Endometrium (tissue), 2 donors: ENCODE results near the gene PACS1.

Experiments used
- FAIRE-seq: peaks from 2 replicates; lab custom pipeline; 2012; peaks lifted over from hg19 to GRCh38; lab: Jason Lieb, UNC
- donor health status: control.
- donor health status: control.

The PACS1 gene

DNA sequence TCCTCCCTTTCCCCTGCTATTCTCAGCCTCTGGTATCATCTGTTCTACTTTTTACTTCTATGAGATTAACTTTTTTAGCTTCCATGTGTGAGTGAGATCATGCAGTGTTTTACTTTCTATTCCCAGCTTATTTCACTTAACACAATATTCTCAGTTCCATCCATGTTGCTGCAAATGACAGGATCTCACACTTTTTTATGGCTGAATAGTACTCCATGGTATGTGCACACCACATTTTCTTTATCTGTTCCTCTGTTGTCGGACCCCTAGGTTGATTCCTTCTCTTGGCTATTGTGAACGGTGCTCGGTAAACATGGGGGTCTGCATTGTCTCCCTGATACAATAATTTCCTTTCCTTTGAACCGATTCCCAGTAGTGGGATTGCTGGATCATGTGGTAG, 117.4 kb downstream of the PACS1 start:
- FAIRE-seq = no peak

DNA sequence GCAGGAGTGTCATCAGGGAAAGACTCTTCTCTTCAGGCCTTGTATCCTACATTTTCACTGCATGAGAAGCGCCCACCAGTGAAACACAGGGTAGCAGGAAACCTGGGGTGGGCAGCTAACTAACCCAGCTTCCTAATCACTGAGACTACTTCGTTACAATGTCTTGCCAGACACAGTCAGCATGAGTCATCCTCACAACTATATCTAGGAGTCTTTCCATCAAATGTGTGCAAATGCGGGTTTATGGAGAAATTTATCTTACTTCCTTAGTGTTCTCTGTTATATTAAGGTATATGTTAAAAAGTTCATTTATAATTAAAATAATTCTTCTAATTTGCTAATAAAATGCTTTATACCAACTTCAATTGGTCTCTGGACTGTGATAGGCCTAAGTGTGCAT, 118.5 kb downstream of the PACS1 start:
- no peak for FAIRE-seq

DNA sequence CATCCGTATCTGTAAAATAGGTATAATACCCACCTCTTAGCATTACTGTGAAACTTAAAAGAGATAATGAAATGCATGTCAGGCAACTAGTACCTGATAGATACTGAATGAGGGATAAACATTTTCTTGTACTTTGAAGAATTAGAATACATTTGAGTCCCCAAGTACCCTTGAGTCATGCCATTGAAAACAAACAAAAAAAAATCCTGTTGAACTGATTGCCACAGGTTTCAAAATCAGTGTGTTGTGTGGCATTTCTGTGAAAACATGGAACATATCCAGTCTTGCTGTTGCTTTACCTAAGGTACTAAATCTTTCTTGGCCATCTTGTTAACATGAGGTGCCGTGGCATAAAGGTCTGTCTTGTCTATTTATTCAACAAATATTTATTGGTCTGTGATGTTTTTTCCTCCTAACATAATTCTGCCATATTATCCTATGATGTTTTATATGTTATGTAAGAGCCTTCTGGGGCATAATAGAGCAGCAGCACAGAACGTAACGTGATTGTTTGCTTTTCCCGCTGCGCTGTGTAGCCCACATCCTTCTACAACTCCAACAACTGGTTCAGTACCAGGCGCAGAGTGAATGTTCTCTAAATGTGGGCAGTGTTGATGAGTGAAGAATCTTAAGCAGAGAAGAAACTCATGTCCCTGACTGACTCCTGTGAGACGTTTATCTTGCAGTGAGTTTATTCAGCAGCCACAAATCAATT, 119.1 kb downstream of the PACS1 start:
- no peak for FAIRE-seq

DNA sequence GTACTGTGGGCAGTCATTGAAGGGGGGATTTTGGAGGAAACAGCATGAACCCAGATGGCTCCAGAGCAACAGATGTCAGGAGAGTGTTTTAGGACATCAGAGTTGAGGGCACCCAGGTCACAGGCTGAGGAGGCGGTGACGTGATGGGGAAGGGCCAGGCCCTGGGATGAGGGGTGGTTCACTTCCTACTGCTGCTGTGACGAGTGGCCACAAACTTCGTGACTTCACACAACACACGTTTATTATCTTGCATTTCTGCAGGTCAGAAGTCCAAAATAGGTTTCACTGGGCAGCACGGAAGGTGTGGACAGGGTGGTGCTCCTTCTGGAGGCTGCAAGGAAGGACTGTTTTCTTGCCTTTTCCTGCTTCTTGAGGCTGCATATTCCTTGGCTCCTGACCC, 120.7 kb downstream of the PACS1 start:
- FAIRE-seq = no peak

DNA sequence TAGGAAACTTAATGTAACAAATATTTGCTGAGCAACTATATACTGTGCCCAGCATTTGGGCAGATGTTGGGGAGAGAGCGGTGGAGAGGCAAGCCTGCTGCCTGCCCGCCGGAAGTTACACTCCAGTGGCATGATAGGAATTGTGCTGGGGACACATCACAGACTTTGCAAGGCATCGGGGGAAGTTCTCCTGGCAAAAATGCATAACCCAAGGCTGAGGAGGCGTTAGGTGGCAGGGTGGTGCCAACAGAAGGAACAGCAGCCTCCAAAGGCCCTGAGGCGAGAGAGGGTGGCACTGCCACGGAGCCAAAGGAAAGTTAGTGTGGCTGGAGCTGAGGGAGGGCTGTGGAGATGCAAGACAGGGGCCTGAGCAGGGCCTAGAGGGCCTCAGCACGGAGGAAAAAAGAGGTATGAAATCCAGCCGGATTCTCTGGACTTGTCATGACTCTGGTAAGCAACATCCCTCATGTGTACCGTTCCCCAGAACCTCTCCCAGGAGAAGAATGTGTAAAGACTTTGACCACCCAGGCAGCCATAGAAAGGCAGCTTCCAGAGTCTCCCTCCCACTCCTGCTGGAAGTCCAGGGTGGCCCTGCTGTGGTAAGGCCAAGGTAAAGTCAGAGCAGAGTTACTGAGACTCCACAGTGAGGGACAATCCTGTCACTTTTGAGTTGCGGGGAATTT, 122.2 kb downstream of the PACS1 start:
- no peak for FAIRE-seq

DNA sequence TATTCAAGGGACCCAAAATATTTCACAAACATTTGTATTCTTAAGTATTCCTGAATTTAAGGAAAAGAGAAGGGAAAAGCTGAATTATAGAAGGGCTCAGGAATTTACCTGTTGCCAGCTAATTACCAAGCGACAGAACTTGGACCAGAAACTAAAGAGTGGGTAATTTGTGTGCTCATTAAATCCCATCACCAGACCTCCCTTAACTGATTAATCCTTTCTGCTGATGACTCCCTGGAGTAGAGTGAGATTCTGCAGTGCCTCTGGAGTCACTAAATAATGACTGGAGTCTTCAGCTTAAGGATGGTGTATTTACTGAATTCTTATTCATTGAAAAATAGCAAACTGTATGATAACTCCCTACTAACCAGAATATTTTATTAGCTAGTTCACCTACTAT, 124.3 kb downstream of the PACS1 start:
- no peak for FAIRE-seq

DNA sequence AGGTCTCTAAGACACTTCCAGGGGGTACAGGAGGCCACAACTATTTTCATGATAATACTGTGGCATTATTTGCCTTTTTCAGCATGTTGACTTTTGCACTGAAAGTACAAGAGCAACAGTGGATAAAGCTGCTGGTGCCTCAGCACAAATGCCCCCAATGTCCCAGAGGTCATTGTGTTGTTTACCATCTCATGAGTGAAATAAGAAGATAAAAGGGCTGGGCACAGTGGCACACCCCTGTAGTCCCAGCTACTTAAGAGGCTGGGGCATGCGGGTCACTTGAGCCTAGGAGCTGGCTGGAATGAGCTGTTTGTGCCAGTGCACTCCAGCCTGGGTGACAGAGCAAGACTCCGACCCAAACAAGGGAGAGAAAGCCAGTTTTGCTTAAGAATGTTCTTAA, 125.8 kb downstream of the PACS1 start:
- FAIRE-seq = no peak

DNA sequence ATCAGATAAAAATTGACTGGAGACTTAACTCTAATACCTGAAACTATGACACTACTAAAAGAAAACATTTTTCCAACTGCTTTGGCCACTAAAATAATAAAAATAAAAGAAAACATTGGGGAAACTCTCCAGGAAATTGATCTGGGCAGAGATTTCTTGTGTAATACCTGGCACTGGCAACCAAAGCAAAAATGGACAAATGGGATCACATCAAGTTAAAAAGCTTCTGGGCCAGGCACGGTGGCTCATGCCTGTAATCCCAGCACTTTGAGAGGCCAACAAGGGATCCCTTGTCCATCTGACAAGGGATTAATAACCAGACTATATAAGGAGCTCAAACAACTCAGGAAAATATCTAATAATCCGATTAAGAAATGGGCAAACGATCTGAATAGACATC, 133.8 kb downstream of the PACS1 start:
- FAIRE-seq = no peak

DNA sequence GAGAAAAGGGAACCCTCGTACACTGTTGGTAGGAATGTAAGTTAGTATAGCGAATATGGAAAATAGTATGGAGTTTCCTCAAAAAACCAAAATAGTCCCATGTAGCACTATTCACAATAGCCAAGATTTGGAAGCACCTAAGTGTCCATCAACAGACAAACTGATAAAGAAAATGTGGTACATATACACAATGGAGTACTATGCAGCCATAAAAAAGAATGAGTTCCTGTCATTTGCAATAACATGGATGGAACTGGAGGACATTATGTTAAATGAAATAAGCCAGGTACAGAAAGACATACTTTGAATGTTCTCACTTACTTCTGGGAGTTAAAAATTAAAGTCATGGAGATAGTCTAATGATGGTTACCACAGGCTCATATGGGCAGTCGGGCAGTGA, 134.3 kb downstream of the PACS1 start:
- no peak for FAIRE-seq

DNA sequence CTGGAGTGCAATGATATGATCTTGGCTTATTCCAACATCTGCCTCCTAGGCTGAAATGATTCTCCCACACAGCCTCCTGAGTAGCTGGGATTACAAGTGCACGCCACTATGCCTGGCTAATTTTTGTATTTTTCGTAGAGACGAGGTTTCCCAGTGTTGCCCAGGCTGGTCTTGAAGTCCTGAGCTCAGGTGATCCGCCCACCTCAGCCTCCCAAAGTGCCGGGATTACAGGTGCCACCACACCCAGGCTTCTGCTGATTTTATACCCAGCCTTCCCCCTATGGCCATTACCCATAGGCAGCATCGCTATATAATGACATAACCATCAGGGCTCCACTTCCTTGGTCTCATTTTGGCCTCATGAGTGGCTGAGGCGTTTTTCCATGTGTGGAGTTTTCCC, 137.7 kb downstream of the PACS1 start:
- no peak for FAIRE-seq

DNA sequence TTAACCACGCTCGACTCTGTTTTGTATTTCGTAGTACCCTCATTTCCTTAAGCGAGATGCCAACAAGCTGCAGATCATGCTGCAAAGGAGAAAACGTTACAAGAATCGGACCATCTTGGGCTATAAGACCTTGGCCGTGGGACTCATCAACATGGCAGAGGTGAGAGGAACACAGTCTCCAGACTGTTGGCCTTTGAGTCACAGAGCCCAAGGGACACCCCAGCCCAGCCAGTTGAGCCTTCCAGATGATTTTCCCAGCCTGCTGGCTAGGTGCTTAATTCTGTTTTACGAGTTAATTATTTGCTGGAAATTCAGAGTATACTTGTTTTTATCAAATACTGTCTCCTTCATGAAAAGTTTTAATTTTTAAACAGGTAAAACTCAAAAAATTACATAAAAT, 141.0 kb downstream of the PACS1 start:
- no peak for FAIRE-seq

DNA sequence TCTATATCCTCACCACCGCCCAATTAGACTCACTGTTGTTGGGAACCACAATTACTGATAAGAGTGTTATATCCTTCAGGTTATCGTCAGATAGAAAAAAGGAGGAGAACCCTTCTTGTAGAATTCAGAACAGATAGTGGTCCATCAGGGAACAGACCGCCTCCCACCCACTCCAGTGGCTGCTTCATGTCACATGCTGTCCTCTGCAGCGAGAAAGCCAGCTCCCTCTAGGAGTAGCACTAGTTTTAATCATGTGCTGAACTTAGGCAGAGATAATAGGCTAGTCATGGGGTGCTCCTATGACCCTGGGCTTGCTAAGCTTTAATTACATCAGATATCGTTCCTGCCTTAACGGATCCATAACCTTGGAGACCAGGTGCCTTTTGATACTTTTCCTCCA, 146.8 kb downstream of the PACS1 start:
- no peak for FAIRE-seq

DNA sequence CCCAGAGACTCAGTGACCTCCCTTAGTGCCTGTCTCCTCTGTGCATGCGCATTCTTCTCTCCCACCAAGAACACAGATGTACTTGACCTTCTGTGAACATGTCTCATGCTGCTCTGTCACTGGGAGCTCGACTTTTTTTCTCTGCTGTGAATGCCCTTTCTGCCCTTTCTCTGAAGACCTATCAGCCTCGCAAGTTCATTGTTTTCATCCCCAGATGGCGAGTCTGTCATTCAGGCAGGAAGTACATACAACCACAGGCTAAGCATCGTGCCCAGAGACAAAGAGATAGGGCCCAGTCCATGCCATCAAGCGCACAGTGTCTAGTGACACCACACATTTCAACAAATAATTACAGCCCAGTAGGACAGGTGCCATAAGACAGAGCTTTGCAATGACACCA, 148.0 kb downstream of the PACS1 start:
- FAIRE-seq = no peak

DNA sequence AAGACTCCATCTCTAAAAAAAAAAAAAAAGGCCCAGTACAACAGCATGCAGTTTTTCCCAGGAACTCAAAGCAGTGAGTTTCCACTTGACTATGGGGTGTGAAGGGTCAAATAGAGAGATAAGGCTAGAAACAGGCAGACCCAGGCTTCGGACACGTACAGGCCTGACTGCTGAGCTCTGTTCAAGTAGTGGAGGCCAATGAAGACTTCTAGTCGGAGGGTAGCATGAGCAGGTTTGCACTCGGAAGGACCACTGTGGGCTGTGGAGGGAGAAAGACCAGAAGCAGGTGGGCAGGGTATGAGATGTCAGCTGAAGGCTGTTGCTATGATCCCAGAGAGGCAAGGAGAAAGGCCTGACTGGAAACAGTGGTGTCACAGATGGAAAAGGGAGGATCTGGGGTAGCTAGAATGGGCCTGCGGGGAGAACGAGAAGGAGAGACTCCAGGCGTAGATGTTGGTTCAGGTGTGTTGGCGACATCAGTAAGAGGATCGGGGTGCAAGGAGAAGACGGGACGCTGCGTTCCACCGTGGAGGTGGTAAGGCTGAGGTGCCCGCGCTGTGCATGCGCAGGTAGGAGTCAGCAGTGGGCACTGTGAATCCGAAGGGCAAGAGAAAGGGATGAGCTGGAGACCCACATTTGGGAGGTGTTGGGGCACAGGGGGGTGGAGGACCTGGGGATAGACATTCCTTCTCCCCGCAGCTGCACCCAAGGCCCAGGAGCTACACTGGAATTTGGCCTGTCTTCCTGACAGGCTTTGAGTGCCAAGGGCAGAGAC, 149.0 kb downstream of the PACS1 start:
- no peak for FAIRE-seq

DNA sequence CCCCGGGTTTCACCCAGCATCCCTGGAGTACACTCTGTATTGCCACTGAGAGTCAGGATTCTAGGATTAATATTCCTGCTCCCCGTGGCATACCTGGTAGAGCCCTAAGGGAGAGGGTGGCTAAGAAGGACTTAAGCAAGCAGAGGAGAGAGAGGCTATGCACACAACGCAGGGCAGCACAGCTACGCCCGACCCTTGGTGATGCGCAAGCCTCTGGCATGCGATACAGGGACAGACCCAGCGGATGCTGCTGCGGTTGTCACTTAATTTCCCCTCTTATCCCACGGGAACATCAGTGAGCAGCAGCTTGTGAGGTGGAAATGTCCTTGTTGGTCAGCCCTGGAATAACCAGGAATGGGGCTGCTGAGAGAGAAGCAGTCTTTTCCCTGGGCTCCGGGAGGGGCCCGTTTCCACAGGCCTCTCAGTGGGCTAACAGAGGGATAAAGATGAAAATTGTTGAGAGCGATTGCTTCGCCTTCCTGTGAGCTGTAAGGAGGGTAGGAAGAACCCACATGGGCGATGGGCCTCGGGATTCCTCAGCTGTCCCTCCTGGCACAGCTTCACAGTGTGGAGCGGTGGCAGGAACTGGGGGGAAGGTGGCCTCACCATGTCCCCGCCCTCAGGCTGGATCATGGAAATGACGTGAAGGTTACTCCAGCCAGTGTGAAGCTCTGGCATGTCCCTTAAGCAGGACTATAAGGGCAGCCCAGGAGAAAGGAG, 149.9 kb downstream of the PACS1 start:
- no peak for FAIRE-seq

DNA sequence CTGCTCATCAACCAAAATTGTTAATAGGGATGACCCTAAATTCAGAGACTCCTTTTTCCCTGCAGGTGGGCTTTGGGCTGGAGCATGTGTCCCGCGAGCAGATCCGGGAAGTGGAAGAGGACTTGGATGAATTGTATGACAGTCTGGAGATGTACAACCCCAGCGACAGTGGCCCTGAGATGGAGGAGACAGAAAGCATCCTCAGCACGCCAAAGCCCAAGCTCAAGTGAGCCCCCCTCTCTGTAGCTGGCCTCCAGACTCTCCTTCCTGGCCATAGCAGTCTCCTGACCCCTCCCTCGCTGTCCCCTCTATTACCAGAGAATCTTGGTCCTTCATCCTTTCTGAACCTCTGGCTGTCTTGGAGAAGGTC, 150.5 kb downstream of the PACS1 start:
- no peak for FAIRE-seq

DNA sequence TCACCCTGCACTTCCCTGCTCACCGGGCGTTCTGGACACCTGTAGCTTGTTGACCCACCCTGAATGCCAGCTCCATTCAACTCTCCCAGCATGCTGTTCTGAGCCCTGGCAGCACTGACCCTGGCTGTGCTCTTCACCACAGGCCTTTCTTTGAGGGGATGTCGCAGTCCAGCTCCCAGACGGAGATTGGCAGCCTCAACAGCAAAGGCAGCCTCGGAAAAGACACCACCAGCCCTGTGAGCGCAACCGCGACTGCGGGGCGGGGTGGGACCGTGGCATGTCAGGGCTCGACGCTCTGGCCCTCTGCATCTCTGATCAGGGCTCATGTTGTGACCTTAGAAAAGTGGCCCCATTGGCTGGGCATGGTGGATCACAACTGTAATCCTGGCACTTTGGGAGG, 150.9 kb downstream of the PACS1 start:
- no peak for FAIRE-seq

DNA sequence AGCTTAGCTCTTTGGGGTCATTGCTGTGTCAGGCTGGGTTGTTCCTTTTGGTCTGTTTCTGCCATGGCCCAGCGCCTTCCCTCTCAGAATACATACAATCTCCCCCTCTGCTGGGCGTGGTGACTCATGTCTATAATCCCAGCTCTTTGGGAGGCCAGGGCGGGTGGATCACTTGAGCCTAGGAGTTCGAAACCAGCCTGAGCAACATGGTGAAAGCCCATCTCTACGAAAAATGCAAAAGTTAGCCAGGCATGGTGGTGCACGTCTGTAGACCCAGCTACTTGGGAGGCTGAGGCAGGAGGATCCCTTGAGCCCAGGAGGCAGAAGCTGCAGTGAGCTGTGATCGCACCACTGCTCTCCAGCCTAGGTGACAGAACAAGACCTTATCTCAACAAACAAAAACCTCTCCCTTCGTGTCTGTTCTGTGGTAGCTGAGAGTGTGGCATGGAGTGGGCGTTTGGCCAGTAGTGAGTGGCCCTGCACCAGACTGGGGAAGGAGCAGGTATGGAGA, 151.7 kb downstream of the PACS1 start:
- FAIRE-seq = no peak

DNA sequence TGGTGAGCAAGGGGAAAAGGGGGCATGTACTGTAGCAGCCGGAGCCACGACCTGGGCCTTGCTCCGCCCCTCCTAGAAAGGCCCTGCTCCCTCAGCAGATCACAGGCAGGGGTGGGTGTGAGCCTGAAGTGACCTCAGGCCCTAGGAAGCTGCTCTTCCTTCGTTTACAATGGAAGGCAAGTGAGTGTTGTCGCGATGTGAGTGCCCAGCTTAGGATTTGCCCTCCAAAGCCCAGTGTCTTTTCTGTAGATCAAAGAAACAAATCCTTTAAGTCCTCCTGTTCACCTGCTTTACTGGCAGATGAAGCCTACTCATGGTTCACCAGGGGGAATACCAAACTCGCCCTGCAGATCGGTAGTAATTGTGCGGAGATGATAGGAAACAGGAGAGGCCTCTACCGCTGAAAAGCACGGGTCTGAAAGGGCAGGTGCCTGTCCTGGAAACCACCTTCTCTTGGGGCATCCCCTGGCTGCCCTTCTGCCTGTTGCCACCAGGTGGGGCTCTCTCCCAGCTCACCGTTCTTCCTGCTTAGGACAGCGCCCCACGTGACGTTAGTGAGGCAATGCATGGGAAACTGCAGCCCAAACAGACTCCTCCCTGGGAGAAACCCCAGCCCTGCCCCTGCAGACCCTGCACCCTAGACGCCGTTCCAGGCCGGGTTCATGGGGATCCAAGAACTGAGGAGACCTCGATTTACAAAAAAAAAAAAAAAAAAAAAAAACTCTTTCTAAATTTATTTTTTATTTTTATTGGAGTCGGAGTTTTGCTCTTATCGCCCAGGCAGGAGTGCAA, 152.5 kb downstream of the PACS1 start:
- FAIRE-seq = peak; percentile 63

DNA sequence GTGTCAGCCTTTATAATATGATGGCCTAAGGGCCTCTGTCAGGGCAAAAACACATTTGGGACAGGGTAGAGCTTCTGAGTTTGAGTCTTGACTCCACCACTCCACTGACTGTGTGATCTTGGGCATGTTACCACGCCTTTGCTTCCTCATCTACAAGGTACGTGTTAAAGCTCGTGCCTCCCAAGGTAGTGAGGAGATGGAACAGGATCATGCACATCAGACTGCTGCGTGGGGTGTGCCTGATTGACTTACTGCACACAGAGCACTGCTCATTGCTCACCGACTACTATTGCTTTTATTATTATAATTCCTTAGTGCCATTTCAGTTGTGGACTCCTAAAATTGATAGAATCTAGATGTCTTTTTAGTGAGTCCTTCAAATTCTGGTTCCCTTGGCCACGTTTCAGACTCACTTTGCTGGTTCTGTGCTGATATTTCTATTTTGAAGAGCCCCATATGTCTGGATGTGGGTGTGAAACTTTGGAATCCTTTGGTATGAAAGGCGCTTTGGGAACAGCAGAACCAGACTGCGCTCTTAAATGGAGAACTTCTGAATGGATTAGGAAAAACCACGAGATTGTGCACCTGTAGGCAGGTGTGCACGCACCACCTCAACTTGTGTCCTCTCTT, 154.3 kb downstream of the PACS1 start:
- no peak for FAIRE-seq

DNA sequence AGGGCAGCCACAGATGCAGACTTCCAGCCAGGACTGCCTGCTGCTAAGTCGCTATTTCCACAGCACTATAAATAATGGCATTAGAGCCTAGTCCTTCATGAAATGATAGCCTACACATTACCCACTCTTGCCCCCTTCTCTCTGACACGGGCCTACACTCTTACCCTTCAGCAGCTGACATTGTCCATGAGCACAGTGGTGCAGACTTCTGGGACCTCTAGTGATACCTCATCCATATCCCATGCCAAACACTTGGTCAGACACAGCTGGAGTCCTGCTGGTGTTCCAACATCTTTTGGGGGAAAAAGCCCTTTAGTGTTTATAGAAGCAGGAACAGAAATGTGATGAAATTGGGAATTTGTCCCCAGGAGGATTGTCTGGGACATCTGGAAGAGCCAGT, 155.0 kb downstream of the PACS1 start:
- no peak for FAIRE-seq
